ENCODE results near the gene ZNF808.

- no peak for TF ChIP-seq POLR2A (IDR thresholded peaks at IDR 0.05; ENCODE audit: low read length)
- TF ChIP-seq GATA1 (IDR thresholded peaks at IDR 0.05; ENCODE audit: low read depth, low read length): no peak
Measured at GRCh38 chr19:52603558-52604207, 76.2 kb downstream of the ZNF808 start.
